Breast epithelium (tissue), 3 donors: ENCODE data around the gene TMPRSS9.

ENCODE experiments used
- CTCF ChIP-seq, 3 donors: fragments of 450-650 bp; IDR thresholded peaks; one replicate each; pipeline ENCODE4 v1.5.1; 2016 to 2017; ENCODE audit warnings: antibody characterized with exemption in 3 of 3, mild to moderate bottlenecking in 3 of 3, moderate library complexity in 3 of 3
- POLR2A ChIP-seq: fragments of 450-650 bp; IDR thresholded peaks from one replicate; pipeline ENCODE4 v1.6.1; 2016; ENCODE audit warnings: antibody characterized with exemption, mild to moderate bottlenecking, moderate library complexity
- POLR2AphosphoS5 ChIP-seq, 3 donors: sonication (generic); formaldehyde crosslinking; IDR thresholded peaks; one replicate each; pipeline ENCODE4 v1.6.1; 2017; ENCODE audit warnings: antibody characterized with exemption in 3 of 3

GRCh38 chr19:2446381-2446780 lies 86.3 kb downstream of the TMPRSS9 start:
- no peak for TF ChIP-seq CTCF (IDR thresholded peaks at IDR 0.05)
- no peak for TF ChIP-seq POLR2AphosphoS5 (IDR thresholded peaks at IDR 0.05)
- no peak for TF ChIP-seq POLR2A
